Activated T-cell treated with anti-CD3 and anti-CD28 coated beads for 48 hours (primary cell): Measurements from ENCODE around the gene QSOX2.
"Not testable (repeated sequence)": the region's sequence is repeated elsewhere in the genome, so short reads cannot be mapped to it uniquely, and the experiment has no call there.

Experiments
- DNase-seq: peaks from one replicate; pipeline ENCODE4 v3.0.0-alpha.2; 2020; ENCODE audit warnings: low read depth

QSOX2 gene

GRCh38 chr9:136236471-136237410, 8.9 kb downstream of the QSOX2 start:
- DNase-seq, result not testable (repeated sequence)

DNA sequence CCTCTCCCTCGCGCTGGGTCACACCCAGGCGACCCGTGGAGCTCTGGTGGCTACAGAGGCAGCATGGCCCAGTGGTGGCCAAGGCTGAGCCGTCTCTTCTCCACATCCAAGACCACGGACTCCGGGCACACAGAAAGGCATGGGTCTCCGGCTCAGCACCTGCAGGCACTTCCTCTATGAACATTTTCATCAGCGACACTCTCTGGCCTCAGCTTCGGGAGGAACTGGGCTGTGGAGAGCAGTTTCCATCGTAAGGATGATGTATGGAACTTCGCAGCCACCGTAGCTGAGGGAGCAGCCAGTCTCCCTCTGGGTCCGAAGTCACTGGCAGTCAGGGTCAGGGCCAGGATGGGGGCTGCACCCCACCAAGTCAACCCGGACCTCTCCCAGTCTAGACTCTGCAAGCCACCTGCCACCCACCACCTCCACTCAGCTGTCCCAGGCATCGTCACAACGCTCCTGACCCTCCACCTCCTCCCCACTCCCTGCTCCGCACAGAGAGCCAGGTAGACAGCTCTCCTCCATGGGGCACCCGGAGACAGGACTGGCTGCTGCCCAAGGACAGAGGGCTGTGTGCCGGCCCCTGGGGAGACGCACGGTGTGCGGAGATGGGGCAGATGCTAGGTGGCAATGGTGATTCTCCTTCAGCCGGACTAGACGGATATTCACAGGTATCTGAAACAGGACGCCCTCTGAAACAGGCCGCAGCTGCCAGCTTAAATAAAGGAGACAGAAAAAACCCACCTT, 9.7 kb downstream of the QSOX2 start:
- DNase-seq, result no peak

DNA sequence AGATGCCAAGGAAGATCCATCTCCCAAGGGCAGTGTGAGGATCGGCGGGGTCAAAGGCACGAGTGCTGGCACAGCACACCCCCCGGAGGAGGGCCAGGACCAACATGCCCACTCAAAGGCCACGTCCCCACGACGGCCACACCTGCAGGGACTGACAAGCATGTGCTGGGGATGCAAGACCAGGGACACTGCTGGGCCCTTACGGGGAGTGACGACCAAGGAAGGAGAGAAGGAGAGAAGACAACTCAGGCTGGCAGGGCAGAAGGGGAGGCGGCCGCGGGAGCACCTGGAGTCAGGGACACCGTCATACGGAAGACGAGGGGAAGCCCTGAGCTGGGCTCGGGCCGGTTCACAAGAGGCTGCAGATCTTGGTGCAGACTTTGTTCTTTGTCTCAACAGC, 10.4 kb downstream of the QSOX2 start:
- DNase-seq, result no peak

DNA sequence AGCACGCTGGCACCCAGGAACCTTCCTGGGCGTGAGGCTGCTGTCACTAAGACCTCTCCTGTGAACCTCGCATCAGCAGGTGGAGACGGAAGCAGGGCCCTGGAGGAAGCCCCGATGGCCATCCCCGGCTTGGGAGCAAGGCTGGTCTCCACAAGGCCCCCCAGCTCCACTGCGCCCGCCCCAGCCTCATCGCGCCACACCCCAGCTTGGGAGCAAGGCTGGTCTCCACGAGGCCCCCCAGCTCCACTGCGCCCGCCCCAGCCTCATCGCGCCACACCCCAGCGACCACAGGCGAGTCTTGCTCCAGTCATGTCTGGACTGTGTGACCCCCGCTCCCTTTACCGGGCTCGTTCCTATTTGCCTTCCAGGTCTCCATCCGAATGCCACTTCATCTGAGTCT, 11.0 kb downstream of the QSOX2 start:
- no peak for DNase-seq

DNA sequence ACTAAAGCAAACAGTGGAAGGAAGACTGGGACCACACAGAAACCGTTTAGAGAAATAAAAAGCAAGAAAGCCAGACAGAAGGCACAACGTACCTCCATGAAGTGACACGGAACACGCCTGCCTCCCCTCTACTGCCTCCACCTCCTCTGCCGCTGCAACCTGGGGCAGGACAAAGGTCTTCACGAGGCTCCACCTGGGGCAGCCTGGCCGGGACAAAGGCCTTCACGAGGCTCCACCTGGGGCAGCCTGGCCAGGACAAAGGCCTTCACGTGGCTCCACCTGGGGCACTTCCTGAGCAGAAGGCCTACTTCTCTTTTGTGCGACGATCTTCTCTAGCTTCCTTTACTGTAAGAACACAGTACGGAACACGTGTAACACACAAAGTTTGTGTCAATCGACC, 11.7 kb downstream of the QSOX2 start:
- no peak for DNase-seq

DNA sequence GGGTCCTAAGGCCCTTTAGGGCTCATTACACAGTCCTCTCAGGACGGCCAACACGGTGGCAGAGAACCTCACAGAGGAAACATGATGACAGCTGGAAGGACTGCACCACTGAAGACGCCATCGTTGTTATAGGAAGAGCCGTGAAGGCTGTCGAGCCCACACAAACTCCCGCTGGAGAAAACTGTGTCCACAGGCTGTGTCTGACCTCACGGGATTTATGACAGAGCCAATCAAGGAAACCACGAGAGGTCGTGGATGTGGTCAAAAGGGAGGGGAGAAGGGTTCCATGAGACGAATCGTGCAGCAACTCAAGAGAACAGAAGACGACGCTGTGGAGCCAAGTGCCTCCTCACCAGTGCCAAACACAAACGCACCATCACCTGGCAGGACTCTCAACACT, 12.2 kb downstream of the QSOX2 start:
- DNase-seq, result no peak

GRCh38 chr9:136232969-136233368, 12.6 kb downstream of the QSOX2 start:
- DNase-seq, result no peak

DNA sequence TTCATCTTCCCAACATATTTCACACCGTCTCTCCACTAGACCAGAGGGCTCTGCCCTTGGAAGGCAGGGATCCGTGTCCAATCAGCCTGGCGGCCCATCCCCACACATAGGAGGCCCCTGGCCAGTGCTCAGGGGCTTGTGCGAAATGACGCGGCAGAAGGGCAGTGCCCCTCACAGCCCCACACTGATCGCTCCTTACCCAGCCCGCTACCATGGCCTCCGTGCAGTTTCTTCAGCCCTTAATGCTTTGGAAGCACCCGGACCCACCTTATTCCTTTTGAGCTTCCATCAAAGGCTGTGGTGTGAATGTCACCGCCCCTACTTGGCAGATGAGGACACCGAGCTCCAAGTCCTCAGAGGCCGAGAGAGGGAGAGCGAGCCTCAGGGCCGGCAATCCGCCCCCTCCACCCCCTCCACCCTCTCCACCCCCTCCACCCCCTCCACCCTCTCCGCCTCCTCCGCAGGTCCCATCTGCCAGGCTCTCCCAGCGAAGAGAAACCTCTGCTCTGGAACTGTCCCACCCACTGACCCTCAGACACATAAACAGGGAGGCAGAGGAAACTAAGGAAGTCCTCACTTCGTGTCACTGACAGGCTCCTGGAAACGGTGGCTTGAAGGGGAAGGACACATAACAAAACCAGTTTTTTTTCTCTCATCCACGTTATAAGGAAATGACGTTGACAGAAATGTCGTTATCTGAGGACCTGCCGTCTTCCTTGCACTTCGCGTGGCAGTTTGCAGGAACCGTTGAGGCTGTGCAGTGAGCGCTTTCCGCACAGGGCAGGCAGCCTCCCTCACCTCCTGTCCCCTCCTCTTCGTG, 13.9 kb downstream of the QSOX2 start:
- DNase-seq, result no peak

DNA sequence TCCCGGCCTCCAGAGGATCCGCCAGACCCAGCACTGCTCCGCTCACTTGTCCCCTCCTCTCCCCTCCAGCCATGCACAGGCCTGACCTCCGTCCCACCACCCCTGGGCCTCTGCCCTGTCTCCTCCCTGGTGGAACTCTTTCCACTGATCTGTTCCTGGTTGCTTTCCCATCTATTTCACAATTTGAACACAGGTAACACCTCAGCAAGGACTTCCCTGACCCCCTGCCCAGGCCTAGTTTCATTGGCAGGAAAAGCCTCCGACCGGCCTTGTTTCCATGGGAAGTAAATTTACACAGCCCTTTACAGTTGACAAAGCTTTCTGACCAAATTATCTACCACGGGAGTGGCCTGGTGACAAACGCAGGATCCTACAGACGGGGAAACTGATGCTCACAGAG, 14.8 kb downstream of the QSOX2 start:
- no peak for DNase-seq

- no peak for DNase-seq
Measured at GRCh38 chr9:136230365-136230764, 15.2 kb downstream of the QSOX2 start.

DNA sequence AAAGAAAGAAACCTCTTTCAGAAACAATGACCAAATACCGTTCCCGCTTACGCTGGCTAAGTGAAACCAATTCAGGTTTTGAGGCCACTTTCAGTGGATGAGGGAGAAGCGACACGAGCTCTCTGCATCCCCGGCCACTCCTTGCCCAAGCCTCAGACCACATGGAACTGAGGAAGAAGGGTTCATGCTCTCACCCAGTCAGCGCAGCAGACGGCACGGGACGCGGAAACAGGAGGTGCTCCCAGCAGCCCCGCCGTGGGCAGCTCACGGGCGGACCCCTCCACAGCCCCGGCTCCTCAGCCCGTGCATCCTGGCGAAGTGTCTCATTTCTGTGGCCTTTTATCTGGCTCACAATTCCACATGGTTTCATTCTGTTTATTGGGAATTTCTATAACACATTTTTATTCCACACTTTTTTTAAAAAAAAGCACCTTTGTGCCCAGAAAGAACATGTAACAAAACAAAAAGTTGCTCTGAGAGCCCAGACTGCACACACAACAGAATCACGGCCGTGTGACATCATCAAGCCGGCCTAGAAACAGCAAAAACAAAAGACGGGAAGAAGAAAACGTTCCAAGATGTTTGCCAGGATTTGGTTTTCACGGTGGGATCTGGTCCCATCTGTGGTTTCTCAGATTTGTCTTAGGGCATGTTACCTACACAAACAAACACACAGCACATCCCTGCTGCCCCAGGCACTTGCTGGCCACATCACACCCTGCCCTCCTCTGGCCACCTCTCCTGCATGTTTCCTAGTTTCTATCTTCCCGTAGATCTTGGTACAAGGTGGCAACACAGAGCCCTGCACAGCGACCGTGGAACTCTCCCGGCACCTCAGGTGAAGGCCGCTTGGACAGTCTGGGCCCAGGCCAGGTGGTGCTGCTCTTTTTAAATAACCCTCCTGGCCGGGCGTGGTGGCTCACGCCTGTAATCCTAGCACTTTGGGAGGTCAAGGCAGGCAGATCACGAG, 16.2 kb downstream of the QSOX2 start:
- DNase-seq, result no peak

DNA sequence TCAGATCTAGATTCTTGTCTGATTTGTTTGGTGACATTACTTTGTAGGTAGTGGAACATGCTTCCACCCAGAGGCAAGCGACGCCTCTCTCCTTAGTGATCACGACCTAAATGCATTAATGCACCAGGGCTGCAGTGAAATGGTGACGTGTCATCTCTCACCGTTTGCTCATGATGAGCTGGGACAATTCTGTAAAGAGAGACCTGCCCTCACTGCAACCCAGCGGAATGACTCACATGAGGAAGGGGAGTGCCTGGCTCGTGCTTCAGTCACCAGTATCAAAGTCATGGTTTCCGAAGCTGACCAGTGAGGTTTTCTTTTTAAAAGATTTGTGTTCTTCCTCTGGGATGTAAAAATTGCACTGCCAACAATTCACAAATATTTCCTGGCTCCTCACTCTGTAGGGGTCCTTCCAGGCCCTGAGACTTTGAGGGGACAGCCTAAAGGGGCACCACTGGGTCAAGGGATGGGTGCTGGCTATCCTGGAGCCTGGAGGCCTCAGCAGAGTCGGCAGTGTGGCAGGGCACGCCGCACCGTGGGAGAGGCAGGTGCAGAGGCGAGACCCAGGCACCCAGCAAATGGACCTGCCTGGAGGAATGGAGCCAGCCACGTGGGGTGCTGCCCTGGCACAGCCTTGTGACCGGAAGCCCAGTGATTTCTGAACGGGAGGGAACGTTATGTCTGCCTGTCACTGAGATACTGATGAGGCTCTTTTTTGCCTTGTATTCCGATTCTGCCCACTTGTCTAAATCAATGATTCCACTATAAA, 17.3 kb downstream of the QSOX2 start:
- no peak for DNase-seq

DNA sequence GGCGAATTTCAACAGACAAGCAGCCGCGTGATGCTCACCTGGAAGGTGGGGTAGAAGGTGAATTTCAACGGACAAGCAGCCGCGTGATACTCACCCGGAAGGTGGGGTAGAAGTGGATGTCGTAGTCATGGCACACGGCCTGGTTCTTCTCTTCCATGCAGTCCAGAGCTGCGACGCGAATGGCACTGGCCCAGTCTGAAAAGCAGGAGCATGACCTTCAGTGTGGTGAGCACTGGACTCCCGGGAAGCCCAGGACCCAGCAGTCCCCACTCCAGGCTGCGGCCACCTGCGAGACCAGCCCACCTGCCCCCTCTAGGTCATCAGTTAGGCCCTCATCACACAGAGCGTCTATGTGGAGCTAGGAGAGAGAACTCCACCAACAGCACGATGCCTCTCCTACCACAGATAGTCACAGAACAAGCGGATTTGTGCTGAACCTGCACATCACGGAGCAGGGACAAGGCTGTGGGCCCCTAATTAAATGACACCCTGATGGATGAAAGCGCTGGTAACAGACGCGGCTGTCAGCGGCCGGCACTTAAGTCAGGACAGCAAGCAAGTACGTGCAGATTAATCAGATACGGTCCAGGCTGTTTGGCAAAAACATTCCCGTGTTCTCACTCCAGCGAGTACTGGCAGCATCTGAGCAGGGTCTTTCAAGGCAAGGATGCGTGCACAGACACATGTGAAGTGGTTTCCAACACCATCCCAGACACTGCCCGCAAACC, 18.8 kb downstream of the QSOX2 start:
- DNase-seq, result no peak

GRCh38 chr9:136225748-136226679, 19.6 kb downstream of the QSOX2 start:
- peak; percentile 59 for DNase-seq

- DNase-seq, result no peak
Measured at GRCh38 chr9:136225366-136225747, 20.3 kb downstream of the QSOX2 start.

GRCh38 chr9:136223871-136224640, 21.6 kb downstream of the QSOX2 start:
- DNase-seq, result no peak

DNA sequence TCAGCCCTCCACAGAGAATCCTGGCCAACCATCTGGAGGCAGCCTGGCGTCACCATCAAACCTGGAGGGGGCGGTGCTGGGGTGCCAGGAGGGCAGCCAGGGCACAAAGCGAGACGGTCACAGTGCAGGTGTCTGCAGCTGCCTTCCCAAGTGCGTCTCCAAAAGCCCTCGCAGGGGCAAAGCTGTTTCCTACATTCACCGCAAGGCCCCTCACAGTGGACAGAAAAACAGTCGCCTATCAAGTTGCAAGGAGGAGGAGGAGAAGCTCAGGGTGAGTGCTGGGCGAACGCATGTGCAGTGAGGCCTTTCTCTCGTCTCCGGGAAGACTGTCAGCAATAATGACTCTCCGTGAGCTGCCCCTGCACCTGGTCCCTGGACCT, 22.7 kb downstream of the QSOX2 start:
- DNase-seq, result no peak
